T-cell (primary cell): ENCODE results near the gene SEMA3D. TPM values are rescaled to one million over a fixed set of nuclear protein-coding genes. Genes with fewer than 3 reads are reported as not detected.

Experiments
- ATAC-seq, 4 experiments: fragments of 200-7000 bp in 3 of 4; fragments of 150-1000 bp in 1 of 4; cut with Tn5 transposase; replicated peaks in 1 of 4; 1 replicate in 3 of 4; 2 replicates in 1 of 4; pipeline ENCODE4 v1.10.0; 2021; ENCODE audit warnings: moderate library complexity in 3 of 4, mild to moderate bottlenecking in 2 of 4, moderate number of reproducible peaks in 1 of 4
- CTCF ChIA-PET, 2 donors: fragments of 300-600 bp; sonication (Branson Sonifier 250); formaldehyde crosslinking; loops; one replicate each; lab custom pipeline; 2022; ENCODE audit warnings: antibody characterized with exemption in 2 of 2; lab: Charles Lee
- POLR2A ChIA-PET, 2 donors: fragments of 300-600 bp; sonication (Branson Sonifier 250); formaldehyde crosslinking; loops; one replicate each; lab custom pipeline; 2022; ENCODE audit warnings: antibody characterized with exemption in 2 of 2; lab: Charles Lee
- DNase-seq, 35 experiments: peaks; one replicate each; pipeline versions ENCODE4 v3.0.0 to v3.0.0-alpha.2; 2013 to 2023
- H3K27ac ChIP-seq: one replicate; pipeline ENCODE4 v1.5.1; 2013; ENCODE audit warnings: low read length
- H3K27me3 ChIP-seq, 2 experiments: replicated peaks in 1 of 2; 1 replicate in 1 of 2; 2 replicates in 1 of 2; pipeline versions ENCODE4 v1.6.1 to v1.7.0; 2013; ENCODE audit warnings: low read length in 1 of 2, mixed read lengths in 1 of 2; ENCODE audit not compliant: control insufficient read depth in 2 of 2, insufficient read depth in 2 of 2; ENCODE audit errors: extremely low read depth in 1 of 2
- H3K36me3 ChIP-seq, 2 donors: 1 replicate in 1 of 2; 2 replicates in 1 of 2; pipeline versions ENCODE4 v1.6.1 to v1.7.0; 2013; ENCODE audit warnings: low read length in 1 of 2; ENCODE audit not compliant: control insufficient read depth in 2 of 2, insufficient read depth in 1 of 2; ENCODE audit errors: extremely low read depth in 1 of 2
- H3K4me1 ChIP-seq, 2 experiments: 1 replicate in 1 of 2; 2 replicates in 1 of 2; pipeline versions ENCODE4 v1.6.1 to v1.7.0; 2013; ENCODE audit warnings: low read length in 2 of 2, mixed read lengths in 1 of 2; ENCODE audit not compliant: insufficient read depth in 2 of 2, control insufficient read depth in 1 of 2; ENCODE audit errors: extremely low read depth in 1 of 2
- H3K4me3 ChIP-seq, 2 donors: 1 replicate in 1 of 2; 2 replicates in 1 of 2; pipeline versions ENCODE4 v1.5.1 to v1.7.0; 2013; ENCODE audit warnings: mild to moderate bottlenecking in 2 of 2, low read length in 1 of 2, moderate library complexity in 1 of 2; ENCODE audit not compliant: control insufficient read depth in 1 of 2; ENCODE audit errors: extremely low read depth in 1 of 2
- H3K9me3 ChIP-seq: 2 replicates; pipeline ENCODE4 v1.7.0; 2013
- H3K27ac Mint-ChIP-seq, 2 donors: one replicate each; pipeline ENCODE4 v1.8.0; 2020 to 2021; ENCODE audit warnings: mild to moderate bottlenecking in 2 of 2, mixed read lengths in 2 of 2
- H3K27me3 Mint-ChIP-seq, 2 donors: one replicate each; pipeline ENCODE4 v1.8.0; 2021 to 2022; ENCODE audit warnings: mixed read lengths in 2 of 2
- H3K36me3 Mint-ChIP-seq: one replicate; pipeline ENCODE4 v1.8.0; 2021; ENCODE audit warnings: mixed read lengths
- H3K4me1 Mint-ChIP-seq, 3 donors: one replicate each; pipeline ENCODE4 v1.8.0; 2020 to 2022; ENCODE audit warnings: mixed read lengths in 3 of 3, mild to moderate bottlenecking in 1 of 3
- H3K4me3 Mint-ChIP-seq, 3 donors: one replicate each; pipeline ENCODE4 v1.8.0; 2020 to 2022; ENCODE audit warnings: mild to moderate bottlenecking in 3 of 3, mixed read lengths in 3 of 3, moderate library complexity in 3 of 3
- H3K9me3 Mint-ChIP-seq, 3 donors: one replicate each; pipeline ENCODE4 v1.8.0; 2020 to 2022; ENCODE audit warnings: mixed read lengths in 3 of 3
- WGBS: methylation state at CpG from one replicate; pipeline ENCODE4 v1.1.5; 2013; ENCODE audit warnings: missing lambda C conversion rate; ENCODE audit not compliant: insufficient coverage; 5-methylcytosine and 5-hydroxymethylcytosine counted together
- total RNA-seq, 35 experiments: library from RNA in 6 of 35; stranded (reverse) in 6 of 35; fragments of 120-200 nt in 1 of 35; gene quantifications; one replicate each; pipeline versions ENCODE4 v1.2.1 to v1.2.4 and lab custom pipeline; 2013 to 2026

Gene SEMA3D
- total RNA-seq, 5 donors from 2014 or later (not counting 1 experiment from before 2014, with no cell fraction given): 0.29 TPM; not detected in 4

DNA sequence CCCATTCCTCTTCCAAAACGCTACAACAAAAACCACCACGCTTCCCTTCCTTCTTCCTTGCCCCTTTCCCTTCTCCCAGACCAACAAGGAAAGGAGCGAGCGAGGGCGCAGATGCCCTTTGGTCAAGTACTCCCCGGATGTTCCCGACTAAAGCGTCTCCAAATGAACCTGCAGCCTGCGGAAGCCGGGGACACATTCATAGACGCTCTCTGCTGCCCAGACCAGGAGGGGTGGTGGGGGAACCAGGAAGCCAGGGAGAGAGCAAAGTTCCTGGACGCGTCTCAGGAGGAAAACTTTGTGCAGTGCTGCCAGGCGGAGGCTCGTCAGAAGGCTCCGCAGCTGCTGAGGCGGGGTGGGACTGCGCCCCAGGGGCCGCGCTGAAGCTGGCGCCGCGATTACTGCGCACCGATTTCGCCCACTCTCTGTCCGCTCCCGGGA, 754 bp downstream of the SEMA3D start:
- H3K27ac ChIP-seq: no peak overlapping the region
- H3K4me1 Mint-ChIP-seq: peaks cover 0 to 2% (median 2%) of the 10 kb centered on the region in 3 donors
- ChIA-PET POLR2A (no interaction called here), CTCF (no interaction called here)
- H3K4me3 Mint-ChIP-seq: no peak overlapping the region
- no peak overlapping the region for H3K27ac Mint-ChIP-seq
- H3K4me3 ChIP-seq: no peak overlapping the region
- no peaks in the 10 kb centered on the region for H3K4me1 ChIP-seq
- ATAC-seq: no peak
- H3K27me3 Mint-ChIP-seq: peaks cover 24 to 28% of the 10 kb centered on the region in 2 donors
- WGBS: 4% methylated on average over 25 of the region's 28 CpGs
- H3K9me3 ChIP-seq: no peaks in the 10 kb centered on the region
- DNase-seq: no peak
- no peaks in the 10 kb centered on the region for H3K36me3 Mint-ChIP-seq
- H3K36me3 ChIP-seq: no peaks in the 10 kb centered on the region
- H3K9me3 Mint-ChIP-seq: peaks cover 0 to 8% (median 0%) of the 10 kb centered on the region in 3 donors
- peaks cover 4 to 20% of the 10 kb centered on the region in 2 experiments for H3K27me3 ChIP-seq

DNA sequence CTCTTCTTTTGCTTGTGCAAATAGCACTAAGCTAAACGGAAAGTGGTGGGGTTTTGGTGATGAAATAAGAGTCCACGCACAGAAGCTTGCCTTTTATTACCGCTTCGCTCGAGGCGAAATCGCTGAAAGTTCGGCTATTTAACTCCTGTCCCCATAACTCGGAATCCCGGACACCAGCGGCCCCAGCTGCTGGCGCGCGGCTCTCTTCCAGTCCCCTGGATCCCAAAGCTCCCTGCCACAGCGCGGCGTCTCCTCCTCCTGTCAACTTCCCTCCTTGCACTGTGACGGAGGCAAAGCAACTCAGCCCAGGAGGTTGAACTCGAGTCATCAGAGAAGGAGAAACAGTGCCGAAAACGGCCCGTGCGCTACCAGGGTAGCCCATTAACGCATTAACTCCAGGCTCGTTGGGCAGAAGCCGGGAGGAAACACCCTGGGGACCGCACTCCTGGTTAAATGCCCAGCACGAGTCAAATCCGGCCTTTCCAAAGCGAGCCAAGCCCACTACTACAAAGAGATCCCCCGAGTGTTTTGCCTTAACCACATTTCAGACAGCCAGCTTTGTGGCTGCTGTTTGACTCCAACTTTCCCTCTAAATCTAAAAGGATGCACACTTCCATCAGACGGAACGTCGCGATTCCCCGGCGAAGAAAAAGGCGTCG, 1.3 kb downstream of the SEMA3D start:
- ChIA-PET CTCF (no interaction called here), POLR2A (no interaction called here)
- Mint-ChIP-seq H3K9me3 (peaks cover 0 to 8% (median 0%) of the 10 kb centered on the region in 3 donors), H3K4me3 (peak overlapping the region in 1 of 3 donors; percentile 53), H3K27me3 (peaks cover 24 to 28% of the 10 kb centered on the region in 2 donors), H3K4me1 (peaks cover 0 to 2% (median 2%) of the 10 kb centered on the region in 3 donors), H3K36me3 (no peaks in the 10 kb centered on the region), H3K27ac (no peak overlapping the region)
- Histone ChIP-seq H3K4me1 (no peaks in the 10 kb centered on the region), H3K9me3 (no peaks in the 10 kb centered on the region), H3K4me3 (no peak overlapping the region), H3K36me3 (no peaks in the 10 kb centered on the region), H3K27ac (no peak overlapping the region), H3K27me3 (peaks cover 4 to 20% of the 10 kb centered on the region in 2 experiments)
- DNase-seq (no peak), ATAC-seq (no peak)
- WGBS: 8% methylated on average over 38 of the region's 39 CpGs

DNA sequence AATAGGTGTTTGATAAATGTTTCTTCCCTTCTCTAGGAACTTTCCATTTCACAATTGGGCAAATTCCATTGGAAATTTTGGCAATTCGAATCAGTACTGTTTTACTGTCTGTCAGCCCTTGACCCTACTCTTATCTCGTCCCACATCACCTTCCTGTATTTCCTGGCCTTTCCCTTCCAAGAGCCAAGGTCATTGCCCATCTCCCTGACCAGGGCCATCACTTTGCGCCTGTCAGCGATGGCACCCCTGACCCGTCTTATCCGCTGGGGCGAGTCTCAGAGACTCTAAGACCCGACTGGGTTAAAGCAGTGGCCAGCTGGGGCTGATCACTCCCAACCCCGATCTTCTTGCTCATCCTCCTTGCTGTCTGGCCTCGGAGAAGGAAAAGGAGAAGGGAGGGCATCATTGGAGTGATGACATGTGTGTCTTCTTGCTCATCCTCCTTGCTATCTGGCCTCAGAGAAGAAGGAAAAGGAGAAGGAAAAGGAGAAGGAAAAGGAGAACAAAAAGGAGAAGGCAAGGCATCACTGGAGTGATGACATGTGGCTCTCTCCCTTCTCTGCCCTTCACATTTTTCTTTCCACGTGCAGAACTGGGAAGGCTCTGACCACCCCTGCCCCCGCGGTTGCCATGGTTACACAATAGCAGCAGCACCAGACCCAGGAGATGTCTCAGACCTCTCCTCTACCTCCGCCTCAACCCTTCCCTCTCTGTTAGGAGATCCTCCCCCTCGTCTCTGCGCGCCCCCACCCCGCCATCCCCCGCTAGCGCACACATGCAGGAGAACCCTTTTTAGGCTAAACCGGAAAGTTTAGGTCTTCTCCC, 2.0 kb downstream of the SEMA3D start:
- Histone ChIP-seq H3K27me3 (peaks cover 4 to 20% of the 10 kb centered on the region in 2 experiments), H3K36me3 (no peaks in the 10 kb centered on the region), H3K4me3 (no peak overlapping the region), H3K4me1 (no peaks in the 10 kb centered on the region), H3K27ac (no peak overlapping the region), H3K9me3 (no peaks in the 10 kb centered on the region)
- Mint-ChIP-seq H3K4me1 (peaks cover 0 to 2% (median 2%) of the 10 kb centered on the region in 3 donors), H3K9me3 (peaks cover 0 to 13% (median 2%) of the 10 kb centered on the region in 3 donors), H3K36me3 (no peaks in the 10 kb centered on the region), H3K4me3 (no peak overlapping the region), H3K27ac (no peak overlapping the region), H3K27me3 (peaks cover 24 to 28% of the 10 kb centered on the region in 2 donors)
- ChIA-PET CTCF (no interaction called here), POLR2A (no interaction called here)
- no peak for ATAC-seq
- no peak for DNase-seq
- WGBS: 29% methylated on average over 6 of the region's 21 CpGs

DNA sequence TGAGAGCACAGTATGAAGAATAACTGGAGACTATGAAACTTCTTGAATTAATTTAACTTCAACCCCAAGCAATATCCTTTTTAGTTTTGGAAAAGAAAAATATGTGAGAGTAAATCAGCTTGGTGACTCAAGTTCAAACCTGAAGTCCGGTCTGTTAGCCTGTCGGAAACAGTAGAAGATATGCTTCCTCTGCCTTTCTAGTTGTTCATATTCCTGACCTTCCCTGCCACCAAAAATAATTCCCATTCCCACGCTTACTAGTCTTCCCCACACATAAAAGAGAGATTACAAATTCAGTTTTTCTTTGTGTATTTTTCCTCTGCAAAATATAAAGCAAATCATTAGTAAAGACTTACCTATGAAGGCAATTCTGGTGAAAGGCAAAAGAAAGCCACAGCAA, 3.6 kb downstream of the SEMA3D start:
- Mint-ChIP-seq H3K9me3 (peaks cover 2 to 20% (median 4%) of the 10 kb centered on the region in 3 donors), H3K4me1 (peaks cover 0 to 2% (median 2%) of the 10 kb centered on the region in 3 donors), H3K36me3 (no peaks in the 10 kb centered on the region), H3K27me3 (peaks cover 24 to 28% of the 10 kb centered on the region in 2 donors), H3K27ac (no peak overlapping the region), H3K4me3 (no peak overlapping the region)
- ChIA-PET CTCF (no interaction called here), POLR2A (no interaction called here)
- Histone ChIP-seq H3K4me1 (no peaks in the 10 kb centered on the region), H3K27me3 (peaks cover 4 to 20% of the 10 kb centered on the region in 2 experiments), H3K9me3 (no peaks in the 10 kb centered on the region), H3K4me3 (no peak overlapping the region), H3K27ac (no peak overlapping the region), H3K36me3 (no peaks in the 10 kb centered on the region)
- WGBS: 80% methylated on average over 1 of the region's 3 CpGs
- DNase-seq (no peak), ATAC-seq (no peak)

DNA sequence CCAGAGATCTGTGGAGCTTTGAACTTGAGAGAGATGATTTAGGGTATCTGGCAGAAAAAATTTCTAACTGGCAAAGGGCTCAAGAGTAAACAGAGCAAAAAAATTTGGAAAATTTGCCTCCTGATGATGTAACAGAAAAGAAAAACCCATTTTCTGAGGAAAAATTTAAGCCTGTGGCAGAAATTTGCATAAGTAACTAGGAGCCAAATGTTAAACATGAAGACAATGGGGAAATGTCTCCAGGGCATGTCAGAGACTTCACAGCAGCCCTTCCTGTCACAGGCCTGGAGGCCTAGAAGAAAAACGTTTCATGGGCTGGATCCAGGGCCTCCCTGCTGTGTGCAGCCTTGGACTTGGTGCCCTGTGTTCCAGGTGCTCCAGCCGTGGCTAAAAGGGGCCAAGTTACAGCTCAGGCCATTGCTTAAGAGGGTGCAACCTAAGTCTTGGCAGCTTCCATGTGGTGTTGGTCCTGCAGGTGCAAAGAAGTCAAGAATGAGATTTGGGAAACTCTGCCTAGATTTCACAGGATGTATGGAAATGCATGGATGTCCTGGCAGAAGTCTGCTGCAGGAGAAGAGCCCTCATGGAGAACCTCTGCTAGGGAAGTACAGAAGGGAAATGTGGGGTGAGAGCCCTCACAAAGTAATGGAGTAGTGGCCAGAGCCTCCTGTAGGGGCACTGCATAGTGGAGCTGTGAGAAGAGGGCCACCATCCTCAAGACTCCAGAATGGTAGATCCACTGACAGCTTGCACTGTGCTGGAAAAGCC, 8.1 kb downstream of the SEMA3D start:
- H3K4me1 ChIP-seq: no peaks in the 10 kb centered on the region
- no peaks in the 10 kb centered on the region for H3K36me3 ChIP-seq
- no peak for ATAC-seq
- H3K27me3 ChIP-seq: no peaks in the 10 kb centered on the region
- no peaks in the 10 kb centered on the region for H3K9me3 ChIP-seq
- H3K27me3 Mint-ChIP-seq: peaks cover 0 to 5% of the 10 kb centered on the region in 2 donors
- no peak overlapping the region for H3K4me3 ChIP-seq
- H3K4me3 Mint-ChIP-seq: no peak overlapping the region
- no peaks in the 10 kb centered on the region for H3K4me1 Mint-ChIP-seq
- H3K36me3 Mint-ChIP-seq: no peaks in the 10 kb centered on the region
- ChIA-PET CTCF (no interaction called here), POLR2A (no interaction called here)
- 43% methylated on average over 2 of the region's 2 CpGs for WGBS
- DNase-seq: no peak
- H3K27ac ChIP-seq: no peak overlapping the region
- H3K27ac Mint-ChIP-seq: no peak overlapping the region
- peaks cover 5 to 27% (median 9%) of the 10 kb centered on the region in 3 donors for H3K9me3 Mint-ChIP-seq

DNA sequence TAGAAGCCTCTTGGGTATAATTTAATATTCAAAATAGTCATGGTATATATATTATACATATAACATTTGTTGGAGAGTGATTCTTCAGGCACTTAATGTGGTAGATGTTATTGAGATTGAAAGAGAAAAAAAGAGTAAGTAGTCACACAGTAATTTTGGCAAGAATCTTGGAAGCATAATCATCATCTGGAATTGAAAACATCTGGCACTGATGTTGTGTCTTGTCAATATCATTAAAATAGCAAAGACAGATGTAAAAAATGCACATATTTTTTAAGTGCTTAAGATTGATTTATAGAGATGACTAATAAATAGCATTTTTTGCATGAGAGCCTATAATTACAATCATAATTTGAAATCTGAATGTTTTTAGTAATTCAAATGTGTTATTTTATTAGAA, 9.5 kb downstream of the SEMA3D start:
- Mint-ChIP-seq H3K4me3 (no peak overlapping the region), H3K36me3 (no peaks in the 10 kb centered on the region), H3K27me3 (no peaks in the 10 kb centered on the region), H3K27ac (no peak overlapping the region), H3K4me1 (no peaks in the 10 kb centered on the region), H3K9me3 (peaks cover 5 to 23% (median 9%) of the 10 kb centered on the region in 3 donors)
- no peaks in the 10 kb centered on the region for H3K4me1 ChIP-seq
- H3K27me3 ChIP-seq: no peaks in the 10 kb centered on the region
- H3K9me3 ChIP-seq: no peaks in the 10 kb centered on the region
- no peak overlapping the region for H3K27ac ChIP-seq
- ATAC-seq: no peak
- no peak overlapping the region for H3K4me3 ChIP-seq
- CTCF ChIA-PET: no interaction called here
- H3K36me3 ChIP-seq: no peaks in the 10 kb centered on the region
- POLR2A ChIA-PET: no interaction called here
- no peak for DNase-seq
